ENCODE data around the gene THSD7B.
"Not testable (repeated sequence)": the region's sequence is repeated elsewhere in the genome, so short reads cannot be mapped to it uniquely, and the experiment has no call there.

THSD7B gene

GRCh38 chr2:137048455-137048854, 283.1 kb downstream of the THSD7B start:
- no peak for DNase-seq

- no peak for DNase-seq
Observed at GRCh38 chr2:137049518-137049917, 284.2 kb downstream of the THSD7B start.

- DNase-seq, result no peak
Observed at GRCh38 chr2:137050949-137051348, 285.6 kb downstream of the THSD7B start.

GRCh38 chr2:137051778-137052398, 286.5 kb downstream of the THSD7B start:
- no peak for DNase-seq

DNA sequence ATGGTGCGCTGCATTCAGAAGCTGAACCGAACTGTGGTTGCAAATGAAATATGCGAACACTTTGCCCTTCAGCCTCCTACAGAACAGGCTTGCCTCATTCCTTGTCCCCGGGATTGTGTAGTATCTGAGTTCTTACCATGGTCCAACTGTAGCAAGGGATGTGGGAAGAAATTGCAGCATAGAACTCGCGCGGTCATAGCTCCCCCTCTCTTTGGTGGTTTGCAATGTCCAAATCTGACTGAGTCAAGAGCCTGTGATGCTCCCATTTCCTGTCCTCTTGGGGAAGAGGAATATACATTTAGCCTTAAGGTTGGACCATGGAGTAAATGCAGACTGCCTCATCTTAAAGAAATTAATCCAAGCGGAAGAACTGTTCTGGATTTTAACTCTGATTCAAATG, 291.4 kb downstream of the THSD7B start:
- DNase-seq, result no peak

GRCh38 chr2:137076111-137076765, 310.9 kb downstream of the THSD7B start:
- DNase-seq, result not testable (repeated sequence)

DNA sequence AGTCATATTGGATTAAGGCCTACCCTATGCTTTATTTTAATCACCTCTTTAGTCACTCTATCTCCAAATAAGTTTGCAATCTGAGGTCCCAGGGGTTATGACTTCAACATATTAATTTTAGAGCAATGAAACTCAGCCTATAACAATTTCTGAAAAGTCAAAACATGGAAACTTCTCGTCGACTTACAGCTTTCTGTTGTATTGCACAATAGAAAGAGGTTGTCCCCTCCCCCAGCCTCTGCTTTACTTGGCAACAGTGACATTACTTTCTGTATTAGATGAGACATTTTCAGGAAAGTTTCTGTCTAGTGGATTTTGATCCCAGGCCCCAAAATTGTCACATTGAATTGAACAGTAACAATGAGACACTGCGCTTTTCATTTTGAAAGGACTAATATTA, 326.4 kb downstream of the THSD7B start:
- DNase-seq, result no peak

GRCh38 chr2:137093116-137093515, 327.8 kb downstream of the THSD7B start:
- DNase-seq, result no peak

- no peak for DNase-seq
Observed at GRCh38 chr2:137096187-137096586, 330.8 kb downstream of the THSD7B start.

- no peak for DNase-seq
Observed at GRCh38 chr2:137096693-137097092, 331.3 kb downstream of the THSD7B start.

DNA sequence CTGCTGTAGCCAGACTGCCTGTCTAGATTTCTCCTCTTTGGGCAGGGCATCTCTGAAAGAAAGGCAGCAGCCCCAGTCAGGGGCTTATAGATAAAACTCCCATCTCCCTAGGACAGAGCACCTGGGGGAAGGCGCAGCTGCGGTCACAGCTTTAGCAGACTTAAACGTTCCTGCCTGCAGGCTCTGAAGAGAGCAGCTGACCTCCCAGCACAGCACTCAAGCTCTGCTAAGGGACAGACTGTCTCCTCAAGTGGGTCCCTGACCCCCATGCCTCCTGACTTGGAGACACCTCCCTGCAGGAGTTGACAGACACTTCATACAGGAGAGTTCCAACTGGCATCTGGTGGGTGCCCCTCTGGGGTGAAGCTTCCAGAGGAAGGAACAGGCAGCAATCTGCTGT, 336.5 kb downstream of the THSD7B start:
- not testable (repeated sequence) for DNase-seq

DNA sequence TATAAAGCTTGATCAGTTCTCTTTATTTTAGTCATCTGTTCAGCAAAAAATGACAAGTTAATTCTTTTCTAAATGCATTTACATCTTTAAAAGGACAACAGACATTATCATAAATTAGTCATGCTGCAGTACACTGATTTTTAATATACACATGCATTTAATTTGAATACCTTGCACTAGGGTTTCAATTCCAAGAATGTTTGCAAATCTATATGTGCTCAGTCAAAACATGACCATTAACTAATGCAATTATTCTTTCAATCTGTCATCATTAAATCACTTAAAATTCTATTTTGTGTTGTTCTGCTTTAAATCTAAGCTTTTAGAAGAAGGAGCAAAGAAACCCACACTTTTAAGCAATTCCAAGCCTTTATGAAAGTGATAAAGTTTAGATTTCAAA, 342.6 kb downstream of the THSD7B start:
- no peak for DNase-seq

DNA sequence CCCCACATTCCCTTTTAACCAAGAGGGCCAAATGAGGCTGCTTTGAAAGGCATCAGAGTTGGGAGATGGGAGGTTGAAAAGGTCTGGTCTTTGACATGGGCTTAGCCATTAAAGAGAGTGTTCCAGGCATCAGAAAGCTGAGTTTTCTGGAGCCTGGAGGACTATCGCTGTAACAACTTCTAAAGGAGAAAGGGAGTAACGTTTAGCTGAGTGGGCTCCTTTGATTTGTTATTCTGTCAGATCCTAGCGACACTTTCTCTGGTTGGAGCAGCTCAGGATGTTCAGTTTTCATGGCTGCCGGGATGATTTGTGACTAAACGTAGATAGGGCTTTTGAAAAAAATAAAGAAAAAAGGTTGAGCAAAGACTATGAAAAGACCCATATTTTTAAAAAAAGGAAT, 346.6 kb downstream of the THSD7B start:
- no peak for DNase-seq

- DNase-seq, result no peak
Observed at GRCh38 chr2:137115081-137115794, 349.9 kb downstream of the THSD7B start.

DNA sequence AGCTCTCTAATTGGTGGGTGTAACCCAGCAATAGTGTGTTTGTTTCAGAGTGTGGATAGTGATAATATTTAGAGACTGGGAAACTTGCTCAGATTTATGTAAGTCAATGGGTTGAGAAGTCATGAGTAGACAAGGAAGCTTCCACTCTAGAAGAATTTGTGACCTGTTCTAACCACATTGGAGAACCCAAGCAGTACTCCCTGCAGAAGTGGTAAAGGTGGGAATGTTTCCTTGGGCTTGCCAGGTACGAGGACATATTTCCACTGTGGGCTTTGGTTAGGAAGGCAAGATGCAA, 350.4 kb downstream of the THSD7B start:
- no peak for DNase-seq

DNA sequence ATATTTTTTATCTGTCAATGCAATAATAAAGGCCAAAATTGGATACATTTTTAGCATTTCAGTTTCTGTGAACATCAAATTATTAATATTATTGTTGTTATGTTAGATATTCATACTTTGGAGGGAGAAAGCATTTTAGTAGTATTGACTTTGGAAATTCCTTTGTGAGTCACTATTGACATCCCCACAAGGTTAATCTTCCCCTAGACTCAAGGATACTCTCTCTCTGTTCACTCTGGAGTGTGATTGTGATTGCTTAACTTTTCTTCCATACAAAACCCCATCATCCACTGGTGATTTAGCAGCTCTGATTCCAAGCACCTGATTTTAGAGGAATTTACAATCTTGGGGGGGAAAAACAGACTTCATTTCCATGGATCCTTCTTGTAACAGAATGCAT, 352.0 kb downstream of the THSD7B start:
- no peak for DNase-seq

GRCh38 chr2:137118140-137118539, 352.8 kb downstream of the THSD7B start:
- no peak for DNase-seq

GRCh38 chr2:137123226-137123625, 357.9 kb downstream of the THSD7B start:
- DNase-seq, result no peak

DNA sequence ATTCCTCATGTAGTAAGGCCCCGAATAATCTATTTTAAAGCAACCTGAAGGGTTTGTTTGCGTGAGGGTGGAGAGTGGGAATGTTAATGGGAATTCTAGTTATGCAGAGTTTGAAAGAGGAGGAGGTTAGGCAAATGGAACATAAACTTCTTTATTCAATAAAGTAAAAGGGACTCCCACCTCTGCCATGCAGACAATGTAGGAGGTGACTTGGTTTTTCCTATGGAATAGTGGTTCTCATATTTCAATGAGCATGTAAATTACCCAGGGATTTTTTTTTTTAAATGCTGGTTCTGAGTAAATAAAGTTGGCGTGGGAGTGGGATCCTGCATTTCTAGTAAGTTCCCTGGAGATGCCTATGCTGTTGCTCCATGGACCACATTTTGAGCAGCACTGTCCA, 367.9 kb downstream of the THSD7B start:
- no peak for DNase-seq

DNA sequence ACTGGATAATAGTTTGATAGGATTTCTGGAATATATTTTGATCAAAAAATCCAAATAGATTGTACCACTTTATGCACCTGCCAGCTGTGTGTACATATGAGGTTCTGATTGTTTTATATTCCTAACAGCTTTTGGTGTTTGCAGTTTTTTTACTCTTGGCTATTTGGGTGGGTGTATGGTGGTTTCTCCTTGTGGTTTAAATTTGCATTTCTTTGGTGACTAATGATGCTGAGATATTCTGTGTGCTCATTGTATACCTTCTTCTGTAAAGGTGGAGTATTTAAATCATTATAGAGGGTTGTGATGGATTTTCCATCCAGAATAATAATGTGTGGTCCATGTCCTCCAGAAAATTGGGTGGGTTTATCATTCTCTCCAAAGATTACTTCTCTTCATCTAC, 372.9 kb downstream of the THSD7B start:
- no peak for DNase-seq

DNA sequence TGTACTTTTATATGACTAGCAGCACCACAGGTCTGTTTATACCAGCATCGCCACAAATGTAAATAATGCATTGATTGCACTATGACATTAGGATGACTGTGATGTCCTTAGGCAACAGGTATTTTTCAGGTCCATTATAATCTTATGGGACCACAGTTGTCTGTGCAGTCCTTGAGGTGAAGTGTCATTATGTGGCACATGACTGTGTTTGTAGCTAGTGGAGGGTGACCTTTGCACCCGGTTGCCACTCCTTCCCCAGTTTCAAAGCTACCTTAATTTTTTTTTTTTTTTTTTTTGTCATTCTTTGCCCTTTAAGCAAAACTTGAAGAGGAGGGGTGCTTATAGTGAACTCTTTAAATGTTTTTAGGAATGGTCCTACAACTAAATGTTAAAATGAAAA, 386.4 kb downstream of the THSD7B start:
- DNase-seq, result no peak

DNA sequence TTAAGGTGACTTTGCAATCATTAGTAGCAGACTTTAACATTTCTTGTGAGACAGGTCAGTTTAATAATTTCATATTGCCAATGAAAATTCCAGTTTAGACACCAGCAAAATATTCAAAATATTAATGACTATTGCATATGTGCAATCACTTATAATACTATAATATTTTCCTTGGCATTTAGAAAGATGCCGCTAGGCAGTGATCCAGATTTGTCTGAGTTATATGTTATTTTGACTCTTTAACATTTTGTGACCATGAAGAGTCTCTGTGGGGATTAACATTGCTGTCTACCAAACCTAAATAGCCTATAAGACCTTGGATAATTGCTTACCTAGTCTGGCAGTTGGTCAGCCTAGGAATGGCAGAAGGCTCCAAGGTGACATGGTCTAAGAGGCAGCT, 389.6 kb downstream of the THSD7B start:
- DNase-seq, result no peak

GRCh38 chr2:137155356-137156104, 390.2 kb downstream of the THSD7B start:
- no peak for DNase-seq

Data from suppressor macrophage treated with lipopolysaccharide for 4 hours (primary cell).